ENCODE data around the gene TPST1.
"Not testable (repeated sequence)": the region's sequence is repeated elsewhere in the genome, so short reads cannot be mapped to it uniquely, and the experiment has no call there.

TPST1 gene

GRCh38 chr7:66221442-66221841 lies 16.3 kb downstream of the TPST1 start:
- DNase-seq (ENCODE audit: insufficient read length, low spot score) (no peak), FAIRE-seq (no peak)
- no peak for TF ChIP-seq CTCF (IDR thresholded peaks at IDR 0.05; ENCODE audit: insufficient read depth, missing control alignments)

GRCh38 chr7:66227808-66228207 lies 22.7 kb downstream of the TPST1 start:
- TF ChIP-seq CTCF (IDR thresholded peaks at IDR 0.05; ENCODE audit: insufficient read depth, missing control alignments) = no peak
- DNase-seq (ENCODE audit: insufficient read length, low spot score) (no peak), FAIRE-seq (no peak)

- DNase-seq (ENCODE audit: insufficient read length, low spot score); FAIRE-seq: not testable (repeated sequence)
Measured at GRCh38 chr7:66231326-66232216, 26.4 kb downstream of the TPST1 start.

- TF ChIP-seq CTCF (IDR thresholded peaks at IDR 0.05; ENCODE audit: insufficient read depth, missing control alignments) = no peak
- DNase-seq (ENCODE audit: insufficient read length, low spot score) = no peak
- no peak for FAIRE-seq
Measured at GRCh38 chr7:66233638-66234037, 28.5 kb downstream of the TPST1 start.

GRCh38 chr7:66236713-66237303 lies 31.7 kb downstream of the TPST1 start:
- DNase-seq (ENCODE audit: insufficient read length, low spot score) (no peak), FAIRE-seq (no peak)
- TF ChIP-seq CTCF (IDR thresholded peaks at IDR 0.05; ENCODE audit: insufficient read depth, missing control alignments) = no peak

- TF ChIP-seq CTCF (IDR thresholded peaks at IDR 0.05; ENCODE audit: insufficient read depth, missing control alignments) = no peak
- DNase-seq (ENCODE audit: insufficient read length, low spot score) = no peak
- no peak for FAIRE-seq
Measured at GRCh38 chr7:66237906-66238772, 33.0 kb downstream of the TPST1 start.

GRCh38 chr7:66238773-66239466 lies 33.8 kb downstream of the TPST1 start:
- DNase-seq (ENCODE audit: insufficient read length, low spot score) (no peak), FAIRE-seq (no peak)
- TF ChIP-seq CTCF (IDR thresholded peaks at IDR 0.05; ENCODE audit: insufficient read depth, missing control alignments) = no peak
